T-cell (primary cell): Measurements from ENCODE around the gene PPTC7. TPM values are rescaled to one million over a fixed set of nuclear protein-coding genes. Genes with fewer than 3 reads are reported as not detected.
"Not testable (repeated sequence)": the region's sequence is repeated elsewhere in the genome, so short reads cannot be mapped to it uniquely, and the experiment has no call there.

Experiments
- ATAC-seq, 4 experiments: fragments of 200-7000 bp in 3 of 4; fragments of 150-1000 bp in 1 of 4; cut with Tn5 transposase; replicated peaks in 1 of 4; 1 replicate in 3 of 4; 2 replicates in 1 of 4; pipeline ENCODE4 v1.10.0; 2021; ENCODE audit warnings: moderate library complexity in 3 of 4, mild to moderate bottlenecking in 2 of 4, moderate number of reproducible peaks in 1 of 4
- CTCF ChIA-PET, 2 donors: fragments of 300-600 bp; sonication (Branson Sonifier 250); formaldehyde crosslinking; loops; one replicate each; lab custom pipeline; 2022; ENCODE audit warnings: antibody characterized with exemption in 2 of 2; lab: Charles Lee
- POLR2A ChIA-PET, 2 donors: fragments of 300-600 bp; sonication (Branson Sonifier 250); formaldehyde crosslinking; loops; one replicate each; lab custom pipeline; 2022; ENCODE audit warnings: antibody characterized with exemption in 2 of 2; lab: Charles Lee
- DNase-seq, 35 experiments: peaks; one replicate each; pipeline versions ENCODE4 v3.0.0 to v3.0.0-alpha.2; 2013 to 2023
- H3K27ac ChIP-seq: one replicate; pipeline ENCODE4 v1.5.1; 2013; ENCODE audit warnings: low read length
- H3K27me3 ChIP-seq, 2 experiments: replicated peaks in 1 of 2; 1 replicate in 1 of 2; 2 replicates in 1 of 2; pipeline versions ENCODE4 v1.6.1 to v1.7.0; 2013; ENCODE audit warnings: low read length in 1 of 2, mixed read lengths in 1 of 2; ENCODE audit not compliant: control insufficient read depth in 2 of 2, insufficient read depth in 2 of 2; ENCODE audit errors: extremely low read depth in 1 of 2
- H3K36me3 ChIP-seq, 2 donors: 1 replicate in 1 of 2; 2 replicates in 1 of 2; pipeline versions ENCODE4 v1.6.1 to v1.7.0; 2013; ENCODE audit warnings: low read length in 1 of 2; ENCODE audit not compliant: control insufficient read depth in 2 of 2, insufficient read depth in 1 of 2; ENCODE audit errors: extremely low read depth in 1 of 2
- H3K4me1 ChIP-seq, 2 experiments: 1 replicate in 1 of 2; 2 replicates in 1 of 2; pipeline versions ENCODE4 v1.6.1 to v1.7.0; 2013; ENCODE audit warnings: low read length in 2 of 2, mixed read lengths in 1 of 2; ENCODE audit not compliant: insufficient read depth in 2 of 2, control insufficient read depth in 1 of 2; ENCODE audit errors: extremely low read depth in 1 of 2
- H3K4me3 ChIP-seq, 2 donors: 1 replicate in 1 of 2; 2 replicates in 1 of 2; pipeline versions ENCODE4 v1.5.1 to v1.7.0; 2013; ENCODE audit warnings: mild to moderate bottlenecking in 2 of 2, low read length in 1 of 2, moderate library complexity in 1 of 2; ENCODE audit not compliant: control insufficient read depth in 1 of 2; ENCODE audit errors: extremely low read depth in 1 of 2
- H3K9me3 ChIP-seq: 2 replicates; pipeline ENCODE4 v1.7.0; 2013
- H3K27ac Mint-ChIP-seq, 2 donors: one replicate each; pipeline ENCODE4 v1.8.0; 2020 to 2021; ENCODE audit warnings: mild to moderate bottlenecking in 2 of 2, mixed read lengths in 2 of 2
- H3K27me3 Mint-ChIP-seq, 2 donors: one replicate each; pipeline ENCODE4 v1.8.0; 2021 to 2022; ENCODE audit warnings: mixed read lengths in 2 of 2
- H3K36me3 Mint-ChIP-seq: one replicate; pipeline ENCODE4 v1.8.0; 2021; ENCODE audit warnings: mixed read lengths
- H3K4me1 Mint-ChIP-seq, 3 donors: one replicate each; pipeline ENCODE4 v1.8.0; 2020 to 2022; ENCODE audit warnings: mixed read lengths in 3 of 3, mild to moderate bottlenecking in 1 of 3
- H3K4me3 Mint-ChIP-seq, 3 donors: one replicate each; pipeline ENCODE4 v1.8.0; 2020 to 2022; ENCODE audit warnings: mild to moderate bottlenecking in 3 of 3, mixed read lengths in 3 of 3, moderate library complexity in 3 of 3
- H3K9me3 Mint-ChIP-seq, 3 donors: one replicate each; pipeline ENCODE4 v1.8.0; 2020 to 2022; ENCODE audit warnings: mixed read lengths in 3 of 3
- WGBS: methylation state at CpG from one replicate; pipeline ENCODE4 v1.1.5; 2013; ENCODE audit warnings: missing lambda C conversion rate; ENCODE audit not compliant: insufficient coverage; 5-methylcytosine and 5-hydroxymethylcytosine counted together
- total RNA-seq, 35 experiments: library from RNA in 6 of 35; stranded (reverse) in 6 of 35; fragments of 120-200 nt in 1 of 35; gene quantifications; one replicate each; pipeline versions ENCODE4 v1.2.1 to v1.2.4 and lab custom pipeline; 2013 to 2026

Gene PPTC7
- total RNA-seq, 5 donors from 2014 or later (not counting 1 experiment from before 2014, with no cell fraction given), result 36.0 to 38.1 (median 36.6) TPM

DNA sequence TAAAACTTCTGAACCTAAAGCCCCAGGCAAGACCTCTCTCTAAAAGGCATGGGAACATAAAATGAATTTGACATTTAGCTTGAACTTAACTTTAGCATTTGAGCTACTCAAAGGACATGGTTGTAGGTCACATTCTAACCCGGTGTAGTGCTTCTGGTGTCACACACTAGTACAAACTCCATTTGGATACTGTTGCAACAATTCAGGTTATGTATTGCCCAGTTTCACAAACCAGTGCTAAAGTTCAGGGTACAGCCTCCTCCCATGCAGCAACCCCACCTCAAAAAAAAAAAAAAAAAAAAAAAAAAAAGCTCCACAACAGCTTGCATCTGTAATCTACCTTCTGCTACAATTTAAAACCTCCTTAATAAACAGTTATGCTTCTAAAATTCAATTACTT lies 7.8 kb downstream of the PPTC7 start:
- Histone ChIP-seq H3K27me3 (no peaks in the 10 kb centered on the region), H3K9me3 (no peaks in the 10 kb centered on the region), H3K4me1 (peaks cover 39 to 40% of the 10 kb centered on the region in 2 experiments), H3K27ac (no peak overlapping the region), H3K36me3 (peaks cover 0 to 2% of the 10 kb centered on the region in 2 donors), H3K4me3 (no peak overlapping the region)
- ATAC-seq (no peak), DNase-seq (no peak)
- peak overlapping the region in 2 of 3 donors; percentile 12 to 34 for H3K4me3 Mint-ChIP-seq
- H3K4me1 Mint-ChIP-seq, result peaks cover 59 to 65% (median 65%) of the 10 kb centered on the region in 3 donors
- peaks cover 15% of the 10 kb centered on the region for H3K36me3 Mint-ChIP-seq
- ChIA-PET CTCF (interaction anchor here (0.5 to 1.7 kb wide), 23 partner anchors 8 to 1928 kb away, joined by 3 to 14 read pairs (median 4); partner anchors contain the start of genes ALKBH2 (in 1 of the 2), ARPC3 (in 1 of the 2), FAM216A (in 1 of the 2) and GPN3 (in 1 of the 2)), POLR2A (interaction anchor here (0.5 to 1.2 kb wide), 9 partner anchors 9 to 1850 kb away, joined by 3 to 8 read pairs (median 5); no protein-coding TSS in a partner anchor)
- peak overlapping the region; percentile 20 to 64 for H3K27ac Mint-ChIP-seq
- H3K9me3 Mint-ChIP-seq, result peaks cover 0 to 7% (median 2%) of the 10 kb centered on the region in 3 donors
- 20% methylated on average over 1 of the region's 1 CpG for WGBS
- H3K27me3 Mint-ChIP-seq, result no peaks in the 10 kb centered on the region

DNA sequence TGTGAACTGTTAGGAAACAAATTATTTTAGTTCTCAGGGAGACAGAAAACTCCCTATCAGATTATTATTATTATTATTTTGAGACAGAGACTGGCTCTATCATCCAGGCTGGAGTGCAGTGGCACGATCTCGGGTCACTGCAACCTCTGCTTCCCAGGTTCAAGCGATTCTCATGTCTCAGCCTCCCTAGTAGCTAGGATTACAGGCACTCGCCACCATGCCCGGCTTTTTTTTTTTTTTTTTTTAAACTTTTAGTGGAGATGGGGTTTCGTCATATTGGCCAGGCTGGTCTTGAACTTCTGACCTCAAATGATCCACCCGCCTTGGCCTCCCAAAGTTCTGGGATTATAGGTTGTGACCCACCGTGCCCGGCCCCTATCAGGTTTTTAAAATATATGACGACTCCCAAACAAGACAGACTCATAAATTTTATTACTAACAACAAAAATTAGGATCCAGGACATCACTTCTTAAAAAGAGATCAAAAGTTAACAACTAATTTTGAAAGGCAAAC lies 8.3 kb downstream of the PPTC7 start:
- Mint-ChIP-seq H3K27ac (peak overlapping the region in 1 of 2 donors; percentile 11), H3K36me3 (peaks cover 17% of the 10 kb centered on the region), H3K4me1 (peaks cover 53 to 60% (median 60%) of the 10 kb centered on the region in 3 donors)
- peaks cover 33 to 34% of the 10 kb centered on the region in 2 experiments for H3K4me1 ChIP-seq
- H3K27ac ChIP-seq, DNase-seq, H3K27me3 ChIP-seq, H3K4me3 ChIP-seq, H3K36me3 ChIP-seq, H3K27me3 Mint-ChIP-seq, H3K9me3 ChIP-seq, ATAC-seq, H3K9me3 Mint-ChIP-seq, H3K4me3 Mint-ChIP-seq: not testable (repeated sequence)
- WGBS, result 83% methylated on average over 1 of the region's 10 CpGs
- ChIA-PET POLR2A (interaction anchor here (0.5 to 1.2 kb wide), 5 partner anchors 8 to 39 kb away, joined by 3 to 8 read pairs (median 5); no protein-coding TSS in a partner anchor), CTCF (interaction anchor here in 1 of 2 donors (0.5 to 1.7 kb wide), 11 partner anchors 9 to 1928 kb away, joined by 3 to 14 read pairs (median 4); partner anchors contain the start of genes ARPC3, FAM216A and GPN3)

DNA sequence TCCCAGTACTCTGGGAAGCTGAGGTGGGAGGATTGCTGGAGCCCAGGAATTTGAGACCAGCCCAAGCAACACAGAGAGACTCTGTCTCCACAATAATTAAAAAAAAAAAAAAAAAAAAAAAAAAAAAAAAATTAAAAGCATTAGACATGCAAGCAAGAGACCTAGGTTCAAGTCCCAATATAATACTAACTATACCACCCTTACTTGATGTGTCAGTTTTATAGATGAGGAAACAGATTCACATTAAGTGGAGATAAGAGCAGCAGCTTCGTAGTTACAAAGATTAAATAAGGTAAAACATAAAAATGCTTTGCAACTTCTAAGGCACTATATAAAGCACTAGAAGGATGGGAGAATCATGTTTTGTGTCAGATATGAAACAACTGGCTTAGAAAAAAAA lies 9.1 kb downstream of the PPTC7 start:
- no peaks in the 10 kb centered on the region for H3K27me3 ChIP-seq
- H3K36me3 ChIP-seq, result peaks cover 0 to 2% of the 10 kb centered on the region in 2 donors
- H3K4me1 ChIP-seq, result peaks cover 27 to 29% of the 10 kb centered on the region in 2 experiments
- no peaks in the 10 kb centered on the region for H3K9me3 ChIP-seq
- no peak overlapping the region for H3K27ac ChIP-seq
- no peaks in the 10 kb centered on the region for H3K27me3 Mint-ChIP-seq
- peaks cover 23% of the 10 kb centered on the region for H3K36me3 Mint-ChIP-seq
- no peak overlapping the region for H3K4me3 ChIP-seq
- no peak for DNase-seq
- POLR2A ChIA-PET, result interaction anchor here (0.5 to 0.7 kb wide), 4 partner anchors 11 to 39 kb away, joined by 3 to 5 read pairs (median 3); no protein-coding TSS in a partner anchor
- no peak for ATAC-seq
- H3K27ac Mint-ChIP-seq, result no peak overlapping the region
- no CpG with 5 or more reads among the region's 1 CpG for WGBS
- H3K9me3 Mint-ChIP-seq, result peaks cover 3 to 11% (median 5%) of the 10 kb centered on the region in 3 donors
- H3K4me1 Mint-ChIP-seq, result peaks cover 46 to 56% (median 55%) of the 10 kb centered on the region in 3 donors
- H3K4me3 Mint-ChIP-seq, result no peak overlapping the region
- CTCF ChIA-PET, result interaction anchor here in 1 of 2 donors (0.7 to 1.3 kb wide), 2 partner anchors 8 to 124 kb away, joined by 3 to 4 read pairs; partner anchors contain the start of gene ARPC3

- no CpG with 5 or more reads among the region's 16 CpGs for WGBS
- H3K27me3 Mint-ChIP-seq, POLR2A ChIA-PET, H3K4me3 ChIP-seq, ATAC-seq, DNase-seq, H3K36me3 ChIP-seq, H3K4me3 Mint-ChIP-seq, H3K9me3 ChIP-seq, H3K27ac Mint-ChIP-seq, H3K27me3 ChIP-seq, H3K27ac ChIP-seq: not testable (repeated sequence)
- Mint-ChIP-seq H3K36me3 (peaks cover 25% of the 10 kb centered on the region), H3K4me1 (peaks cover 44 to 53% (median 51%) of the 10 kb centered on the region in 3 donors), H3K9me3 (peaks cover 3 to 11% (median 5%) of the 10 kb centered on the region in 3 donors)
- CTCF ChIA-PET, result interaction anchor here in 1 of 2 donors (1.4 kb wide), 1 partner anchor 14 kb away, joined by 5 read pairs; no protein-coding TSS in a partner anchor
- H3K4me1 ChIP-seq, result peaks cover 16 to 21% of the 10 kb centered on the region in 2 experiments
These were observed 12.3 kb downstream of the PPTC7 start for GRCh38 chr12:110570798-110571197.

- H3K27ac Mint-ChIP-seq, result peak overlapping the region; percentile 4 to 5
- H3K27me3 Mint-ChIP-seq, H3K27ac ChIP-seq, H3K9me3 ChIP-seq, H3K4me3 ChIP-seq, H3K4me3 Mint-ChIP-seq, DNase-seq, H3K27me3 ChIP-seq, ATAC-seq, POLR2A ChIA-PET, H3K36me3 ChIP-seq: not testable (repeated sequence)
- H3K36me3 Mint-ChIP-seq, result peaks cover 25% of the 10 kb centered on the region
- peaks cover 42 to 53% (median 51%) of the 10 kb centered on the region in 3 donors for H3K4me1 Mint-ChIP-seq
- peaks cover 3 to 11% (median 5%) of the 10 kb centered on the region in 3 donors for H3K9me3 Mint-ChIP-seq
- CTCF ChIA-PET, result interaction anchor here in 1 of 2 donors (1.2 kb wide), 1 partner anchor 32 kb away, joined by 3 read pairs; no protein-coding TSS in a partner anchor
- H3K4me1 ChIP-seq, result peaks cover 11 to 23% of the 10 kb centered on the region in 2 experiments
- no CpG with 5 or more reads among the region's 2 CpGs for WGBS
These were observed 13.3 kb downstream of the PPTC7 start for GRCh38 chr12:110569838-110570237.

GRCh38 chr12:110568752-110569151 lies 14.4 kb downstream of the PPTC7 start:
- no peak overlapping the region for H3K27ac ChIP-seq
- CTCF ChIA-PET, result interaction anchor here (0.7 to 1.2 kb wide), 2 partner anchors 33 to 265 kb away, joined by 3 to 4 read pairs; no protein-coding TSS in a partner anchor
- H3K27ac Mint-ChIP-seq, result no peak overlapping the region

More at GRCh38 chr12:110568752-110569151, 14.4 kb downstream of the PPTC7 start:
- H3K27me3 Mint-ChIP-seq, result no peaks in the 10 kb centered on the region
- ATAC-seq, result no peak
- peaks cover 14 to 22% of the 10 kb centered on the region in 2 experiments for H3K4me1 ChIP-seq
- peaks cover 3 to 11% (median 5%) of the 10 kb centered on the region in 3 donors for H3K9me3 Mint-ChIP-seq
- H3K4me1 Mint-ChIP-seq, result peaks cover 49 to 57% (median 54%) of the 10 kb centered on the region in 3 donors
- POLR2A ChIA-PET, result interaction anchor here (0.5 to 0.6 kb wide), 2 partner anchors 9 to 31 kb away, joined by 3 to 6 read pairs; no protein-coding TSS in a partner anchor
- no peak for DNase-seq
- no peaks in the 10 kb centered on the region for H3K9me3 ChIP-seq
- peaks cover 0 to 2% of the 10 kb centered on the region in 2 donors for H3K36me3 ChIP-seq
- peaks cover 25% of the 10 kb centered on the region for H3K36me3 Mint-ChIP-seq
- no peaks in the 10 kb centered on the region for H3K27me3 ChIP-seq
- no peak overlapping the region for H3K4me3 ChIP-seq
- no peak overlapping the region for H3K4me3 Mint-ChIP-seq
- 100% methylated on average over 3 of the region's 6 CpGs for WGBS
